K562 (cell line): ENCODE results near the gene KLHDC10. TPM values are rescaled to one million over a fixed set of nuclear protein-coding genes. Genes with fewer than 3 reads are reported as not detected.

Experiments
- BMI1 ChIP-seq: fragments of 150-350 bp; IDR thresholded peaks from 2 replicates; pipeline ENCODE4 v1.6.1; 2014; ENCODE audit warnings: low read length
- E2F5 ChIP-seq: sonication (generic); formaldehyde crosslinking; IDR thresholded peaks from 2 replicates; pipeline ENCODE4 v1.8.0; 2022; ENCODE audit warnings: mild to moderate bottlenecking, missing genetic modification reagents
- E2F8 ChIP-seq: fragments of 450-650 bp; IDR thresholded peaks from 2 replicates; pipeline ENCODE4 v1.7.1; 2018; ENCODE audit warnings: mild to moderate bottlenecking, low read depth; ENCODE audit not compliant: partially characterized antibody
- EZH2 ChIP-seq: IDR thresholded peaks from 2 replicates; pipeline ENCODE4 v1.6.1; 2012; ENCODE audit warnings: low read depth, mild to moderate bottlenecking, inconsistent platforms, low read length, borderline replicate concordance
- FOXJ2 ChIP-seq: fragments of 200-800 bp; sonication (Bioruptor generic); IDR thresholded peaks from 2 replicates; pipeline ENCODE4 v1.6.1; 2016; ENCODE audit warnings: missing genetic modification characterization, missing compliant biosample characterization
- HBP1 ChIP-seq: fragments of 450-650 bp; formaldehyde crosslinking; IDR thresholded peaks from 2 replicates; pipeline ENCODE4 v1.4.0; 2022; ENCODE audit warnings: missing genetic modification characterization
- HMGXB4 ChIP-seq: sonication (generic); formaldehyde crosslinking; IDR thresholded peaks from 2 replicates; pipeline ENCODE4 v1.8.1; 2023; ENCODE audit warnings: mild to moderate bottlenecking, missing genetic modification reagents
- HOXB6 ChIP-seq: fragments of 250-450 bp; sonication (Bioruptor Pico); IDR thresholded peaks from 2 replicates; pipeline ENCODE4 v1.5.1; 2022; ENCODE audit warnings: mild to moderate bottlenecking, borderline replicate concordance
- KAT8 ChIP-seq: fragments of 450-650 bp; IDR thresholded peaks from 2 replicates; pipeline ENCODE4 v1.6.1; 2016; ENCODE audit warnings: low read depth, mild to moderate bottlenecking
- PCBP2 ChIP-seq: fragments of 200-400 bp; formaldehyde crosslinking; IDR thresholded peaks from 2 replicates; pipeline ENCODE4 v1.6.1; 2018; ENCODE audit warnings: low read length, low read depth, mild to moderate bottlenecking, moderate library complexity; ENCODE audit not compliant: poor library complexity, severe bottlenecking
- RBFOX2 ChIP-seq: fragments of 200-400 bp; formaldehyde crosslinking; IDR thresholded peaks from 2 replicates; pipeline ENCODE4 v1.6.1; 2017; ENCODE audit warnings: low read depth, mild to moderate bottlenecking, low read length, moderate library complexity
- SMARCA4 ChIP-seq: fragments of 450-650 bp; IDR thresholded peaks from 2 replicates; pipeline ENCODE4 v1.6.1; 2016
- SMC3 ChIP-seq: conservative IDR thresholded peaks from 2 replicates; pipeline ENCODE4 v1.6.1; 2011; ENCODE audit warnings: low read depth, low read length, improper control_type of control experiment; ENCODE audit not compliant: insufficient read depth
- SP1 ChIP-seq: sonication (generic); formaldehyde crosslinking; IDR thresholded peaks from 2 replicates; pipeline ENCODE4 v1.8.1; 2022; ENCODE audit warnings: mild to moderate bottlenecking, missing genetic modification reagents
- SREBF2 ChIP-seq: sonication (generic); formaldehyde crosslinking; IDR thresholded peaks from 2 replicates; pipeline ENCODE4 v1.4.0; 2020; ENCODE audit warnings: mild to moderate bottlenecking, missing genetic modification reagents
- SUPT5H ChIP-seq: fragments of 450-650 bp; IDR thresholded peaks from 2 replicates; pipeline ENCODE4 v1.6.1; 2016
- TFAM ChIP-seq: fragments of 250-450 bp; sonication (Bioruptor Pico); conservative IDR thresholded peaks from 2 replicates; pipeline ENCODE4 v1.5.0; 2021; ENCODE audit warnings: mild to moderate bottlenecking, moderate library complexity
- TGIF2 ChIP-seq: sonication (generic); formaldehyde crosslinking; IDR thresholded peaks from 2 replicates; pipeline ENCODE4 v1.8.1; 2022; ENCODE audit warnings: mild to moderate bottlenecking, missing genetic modification reagents, moderate library complexity
- ZNF143 ChIP-seq: sonication (generic); formaldehyde crosslinking; IDR thresholded peaks from 2 replicates; pipeline ENCODE4 v1.9.0; 2022; ENCODE audit warnings: mild to moderate bottlenecking, missing genetic modification reagents
- ZNF282 ChIP-seq: sonication (generic); formaldehyde crosslinking; IDR thresholded peaks from 2 replicates; pipeline ENCODE4 v1.8.1; 2023; ENCODE audit warnings: missing genetic modification reagents
- ZNF507 ChIP-seq: conservative IDR thresholded peaks from 2 replicates; pipeline ENCODE4 v1.6.1; 2017; ENCODE audit warnings: missing genetic modification characterization, missing compliant biosample characterization
- ZNF76 ChIP-seq: fragments of 250-450 bp; sonication (Bioruptor Pico); IDR thresholded peaks from 2 replicates; pipeline ENCODE4 v1.4.0; 2020; ENCODE audit warnings: mild to moderate bottlenecking, moderate library complexity, borderline replicate concordance
- polyA plus RNA-seq, 8 experiments: library from polyadenylated mRNA; depleted of rRNA in 4 of 8; stranded (reverse) in 5 of 8; unstranded in 3 of 8; fragments of >200 nt; fragmentation: Nextera tagmentation in 2 of 8; fragmentation: Illumina TruSeq in 1 of 8; extraction: Ambion mirVana in 2 of 8; extraction: Trizol in 1 of 8; gene quantifications; 2 replicates each; pipeline versions ENCODE4 v1.2.1 to v1.2.3, GENCODE V29; 2011 to 2014; ENCODE audit warnings: inconsistent platforms in 1 of 8, missing spikeins in 1 of 8
- total RNA-seq, 7 experiments: library from RNA; depleted of rRNA in 6 of 7; stranded (reverse); fragments of >200 nt in 6 of 7; fragmentation: Illumina TruSeq in 2 of 7; extraction: Trizol in 2 of 7; gene quantifications; 2 replicates each; pipeline versions ENCODE4 v1.2.1 to v1.2.3, GENCODE V29; 2011 to 2021; ENCODE audit warnings: low replicate concordance in 1 of 7

KLHDC10 gene
- total and polyA plus RNA-seq, 9 of the 15 experiments (the other 6 are each of a cell fraction or from before 2014, with no cell fraction given): 9.8 to 80.5 (median 31.4) TPM

- TF ChIP-seq SMC3: no peak
- TF ChIP-seq ZNF507 (tag): no peak
- TF ChIP-seq HMGXB4 (CRISPR knock-in tag): no peak; the same call in 1 of the 2 replicates
- TF ChIP-seq E2F5: no peak
- no peak for TF ChIP-seq EZH2
- TF ChIP-seq TFAM: no peak
- peak; percentile 50 for TF ChIP-seq E2F8
- no peak for TF ChIP-seq TGIF2 (CRISPR knock-in tag)
- no peak for TF ChIP-seq SUPT5H
- TF ChIP-seq HOXB6 (CRISPR knock-in tag): no peak
- TF ChIP-seq ZNF76 (CRISPR knock-in tag): 0 out of 2 replicates have a peak, but pooled peaks have one; percentile 46
- TF ChIP-seq RBFOX2: 0 out of 2 replicates have a peak, but pooled peaks have one; percentile 32
- TF ChIP-seq HBP1 (CRISPR knock-in tag): no peak
- TF ChIP-seq BMI1: no peak
- TF ChIP-seq PCBP2: no peak
- TF ChIP-seq KAT8: no peak
- TF ChIP-seq SP1 (CRISPR knock-in tag): no peak; the same call in 1 of the 2 replicates
- TF ChIP-seq SMARCA4: peak; percentile 99
- no peak for TF ChIP-seq SREBF2 (CRISPR knock-in tag)
- no peak for TF ChIP-seq FOXJ2
- no peak for TF ChIP-seq ZNF282 (CRISPR knock-in tag)
- TF ChIP-seq ZNF143: no peak
These were observed 65.2 kb downstream of the KLHDC10 start (continued) for GRCh38 chr7:130135208-130136205.
